ENCODE data around the gene ACLY. TPM values are rescaled to one million over a fixed set of nuclear protein-coding genes. Genes with fewer than 3 reads are reported as not detected.

The ACLY gene
- total and polyA plus RNA-seq, 2 donors (not counting 1 experiment from before 2014, with no cell fraction given) = 40.2 to 91.5 TPM

- peak; percentile 14 for DNase-seq
- intact Hi-C loops (cut with micrococcal nuclease) = loop anchor here (1.0 kb wide), 1 partner anchor 25 kb away; the partner anchor contains the start of gene P3H4
- WGBS (ENCODE audit: insufficient coverage) = 45% methylated on average over 17 of the region's 21 CpGs
- Histone ChIP-seq H3K4me2 (replicated peaks; ENCODE audit: low read depth, low read length, poor library complexity, severe bottlenecking) (peak overlapping the region; percentile 90), H3K27me3 (replicated peaks in 1 of 4; ENCODE audit: control extremely low read depth in 1 of 4, control insufficient read depth in 3 of 4, insufficient read depth in 4 of 4, low read length in 3 of 4) (peaks cover 0 to 13% (median 0%) of the 10 kb centered on the region in 4 experiments), H3K4me1 (ENCODE audit: control insufficient read depth in 2 of 2, insufficient read depth in 2 of 2, low read length in 2 of 2) (peaks cover 12 to 14% of the 10 kb centered on the region in 2 donors), H3K27ac (ENCODE audit: low read length in 2 of 2) (no peak overlapping the region), H3K4me3 (ENCODE audit: control extremely low read depth in 1 of 5, extremely low read depth in 1 of 5, insufficient read depth in 1 of 5, low read depth in 2 of 5, low read length in 4 of 5) (peak overlapping the region in 4 of 5 experiments; percentile 62 to 80 (median 70)), H3K36me3 (replicated peaks in 1 of 2; ENCODE audit: control extremely low read depth in 1 of 2, control insufficient read depth in 1 of 2, extremely low read depth in 1 of 2, insufficient read depth in 2 of 2, low read length in 1 of 2) (peaks cover 0 to 11% of the 10 kb centered on the region in 2 experiments), H4K20me1 (ENCODE audit: control insufficient read depth, insufficient read depth, low read length, poor library complexity, severe bottlenecking) (no peaks in the 10 kb centered on the region), H3K9ac (ENCODE audit: low read length) (peak overlapping the region; percentile 88), H3K9me3 (ENCODE audit: control extremely low read depth in 1 of 3, control insufficient read depth in 2 of 3, insufficient read depth in 1 of 3, low read length in 2 of 3) (no peaks in the 10 kb centered on the region), H3K79me2 (ENCODE audit: control insufficient read depth, insufficient read depth, low read length) (peaks cover 7% of the 10 kb centered on the region), H2AFZ (ENCODE audit: insufficient read depth, low read depth, low read length, poor library complexity, severe bottlenecking) (peak overlapping the region; percentile 97)
- ATAC-seq (ENCODE audit: low read depth) = no peak
- CTCF ChIA-PET = no interaction called here
- no peak for TF ChIP-seq CTCF (IDR thresholded peaks at IDR 0.05)
- TF ChIP-seq EZH2 (IDR thresholded peaks at IDR 0.05; ENCODE audit: borderline replicate concordance, insufficient read depth, low read depth, low read length, poor library complexity, severe bottlenecking) = no peak
- Mint-ChIP-seq H3K4me1 (peaks cover 13% of the 10 kb centered on the region), H3K9me3 (ENCODE audit: insufficient read depth) (no peaks in the 10 kb centered on the region), H3K27ac (peak overlapping the region; percentile 76), H3K27me3 (no peaks in the 10 kb centered on the region), H3K4me3 (peak overlapping the region; percentile 92)
- POLR2A ChIA-PET = no interaction called here
Measured at GRCh38 chr17:41836550-41837196, 82.1 kb downstream of the ACLY start.
